GM23248 (cell line): ENCODE data around the gene AOX1. TPM values are rescaled to one million over a fixed set of nuclear protein-coding genes. Genes with fewer than 3 reads are reported as not detected.

ENCODE experiments used
- DNase-seq: peaks from one replicate; pipeline ENCODE4 v3.0.0-alpha.2; 2015
- H2AFZ ChIP-seq: fragments of 200-600 bp; sonication (generic); 2 replicates; pipeline ENCODE4 v1.6.1; 2016; ENCODE audit warnings: antibody characterized with exemption
- H3F3A ChIP-seq: fragments of 200-600 bp; sonication (generic); 2 replicates; pipeline ENCODE4 v1.6.1; 2016; ENCODE audit warnings: mild to moderate bottlenecking, antibody characterized with exemption, mixed run types; ENCODE audit not compliant: insufficient read depth
- H3K27ac ChIP-seq: fragments of 200-600 bp; sonication (generic); 2 replicates; pipeline ENCODE4 v1.5.1; 2016; ENCODE audit warnings: mild to moderate bottlenecking
- H3K27me3 ChIP-seq: fragments of 200-600 bp; sonication (generic); replicated peaks from 2 replicates; pipeline ENCODE4 v1.6.1; 2016; ENCODE audit warnings: mild to moderate bottlenecking; ENCODE audit not compliant: insufficient read depth
- H3K36me3 ChIP-seq: fragments of 200-600 bp; sonication (generic); 2 replicates; pipeline ENCODE4 v1.6.1; 2016; ENCODE audit warnings: low read depth, mild to moderate bottlenecking
- H3K4me1 ChIP-seq: fragments of 200-600 bp; sonication (generic); 2 replicates; pipeline ENCODE4 v1.6.1; 2016; ENCODE audit warnings: mild to moderate bottlenecking; ENCODE audit not compliant: insufficient read depth
- H3K4me2 ChIP-seq: fragments of 200-600 bp; sonication (generic); one replicate; pipeline ENCODE4 v1.6.1; 2016; ENCODE audit warnings: mild to moderate bottlenecking; ENCODE audit not compliant: unreplicated experiment
- H3K4me3 ChIP-seq: fragments of 200-600 bp; sonication (generic); 2 replicates; pipeline ENCODE4 v1.5.1; 2016; ENCODE audit warnings: mild to moderate bottlenecking
- H3K79me2 ChIP-seq: fragments of 200-600 bp; sonication (generic); 2 replicates; pipeline ENCODE4 v1.6.1; 2016; ENCODE audit warnings: mild to moderate bottlenecking; ENCODE audit not compliant: insufficient read depth
- H3K9ac ChIP-seq: fragments of 200-600 bp; sonication (generic); 2 replicates; pipeline ENCODE4 v1.6.1; 2016; ENCODE audit warnings: mild to moderate bottlenecking
- H3K9me2 ChIP-seq: fragments of 200-600 bp; sonication (generic); 2 replicates; pipeline ENCODE4 v1.6.1; 2016; ENCODE audit warnings: mixed run types, mild to moderate bottlenecking, moderate library complexity; ENCODE audit not compliant: insufficient read depth
- H3K9me3 ChIP-seq: fragments of 200-600 bp; sonication (generic); one replicate; pipeline ENCODE4 v1.6.1; 2017; ENCODE audit warnings: low read depth
- H4K20me1 ChIP-seq: fragments of 200-600 bp; sonication (generic); 2 replicates; pipeline ENCODE4 v1.6.0; 2016; ENCODE audit not compliant: insufficient read depth
- EZH2 ChIP-seq: fragments of 200-600 bp; sonication (generic); IDR thresholded peaks from 2 replicates; pipeline ENCODE4 v1.6.1; 2018; ENCODE audit warnings: antibody characterized with exemption, mild to moderate bottlenecking; ENCODE audit not compliant: insufficient read depth, poor library complexity, severe bottlenecking
- EZH2phosphoT487 ChIP-seq: fragments of 200-600 bp; sonication (generic); IDR thresholded peaks from 2 replicates; pipeline ENCODE4 v1.6.1; 2018; ENCODE audit warnings: antibody characterized with exemption, moderate library complexity, mild to moderate bottlenecking, low read depth; ENCODE audit not compliant: insufficient read depth
- WGBS, 2 experiments: methylation state at CpG; one replicate each; pipeline ENCODE4 v1.1.6; 2015 to 2017; ENCODE audit warnings: low lambda C conversion rate in 2 of 2, low coverage in 1 of 2; ENCODE audit errors: missing lambda C conversion rate in 2 of 2; 5-methylcytosine and 5-hydroxymethylcytosine counted together
- in situ Hi-C: fragments of 300-500 bp; cut with MboI; formaldehyde crosslinking; loops from 2 replicates; pipeline ENCODE4 v1.15.0; 2020
- polyA plus RNA-seq: library from polyadenylated mRNA; unstranded; fragments of >200 nt; fragmentation: Nextera tagmentation; extraction: Ambion mirVana; gene quantifications from 2 replicates; pipeline ENCODE4 v1.2.1, GENCODE V29; 2016
- total RNA-seq: library from RNA; depleted of rRNA; stranded (reverse); fragments of >200 nt; shearing (Covaris generic); gene quantifications from 2 replicates; pipeline ENCODE4 v1.2.3, GENCODE V29; 2014

AOX1 gene
- total and polyA plus RNA-seq, 2 experiments from 2014 or later: 18.9 to 46.0 TPM

- Histone ChIP-seq H3K27me3 (no peaks in the 10 kb centered on the region), H4K20me1 (no peaks in the 10 kb centered on the region), H3K9me3 (no peaks in the 10 kb centered on the region), H3K9me2 (no peaks in the 10 kb centered on the region; the same call in 1 of the 2 replicates), H3K36me3 (no peaks in the 10 kb centered on the region), H3K4me1 (peaks cover 16% of the 10 kb centered on the region; the same call in 1 of the 2 replicates), H3K27ac (no peak overlapping the region), H2AFZ (no peak overlapping the region), H3F3A (peaks cover 20% of the 10 kb centered on the region; the same call in 1 of the 2 replicates), H3K9ac (no peak overlapping the region), H3K4me3 (no peak overlapping the region), H3K4me2 (peak overlapping the region; percentile 30), H3K79me2 (no peaks in the 10 kb centered on the region)
- in situ Hi-C loops: no loop called here
- TF ChIP-seq EZH2phosphoT487: no peak
- no peak for TF ChIP-seq EZH2
- peak; percentile 69 for DNase-seq
These were observed 4.3 kb downstream of the AOX1 start for GRCh38 chr2:200590090-200590489.

DNA sequence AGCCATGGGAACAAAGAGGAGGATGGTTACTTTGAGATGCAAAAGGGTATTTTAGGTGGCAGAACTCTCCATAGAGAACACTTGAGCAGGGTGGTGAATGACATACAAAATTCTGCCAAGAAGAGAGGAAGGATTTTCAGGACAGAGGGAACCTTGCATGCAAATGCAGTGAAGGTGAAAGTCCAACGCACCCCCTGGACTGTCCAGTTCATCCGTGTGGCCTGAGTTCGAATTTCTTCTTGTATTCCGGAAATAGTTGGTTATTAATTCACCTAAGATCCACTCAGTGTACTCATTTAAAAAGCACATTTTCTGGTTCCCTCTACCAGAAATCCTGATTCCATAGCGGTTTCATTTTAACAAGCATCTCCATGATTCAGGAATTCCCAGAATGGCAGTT, 5.5 kb downstream of the AOX1 start:
- no peaks in the 10 kb centered on the region for H3K36me3 ChIP-seq
- H3K9me2 ChIP-seq: no peaks in the 10 kb centered on the region; the same call in 1 of the 2 replicates
- no peaks in the 10 kb centered on the region for H3K27me3 ChIP-seq
- H3K4me2 ChIP-seq: no peak overlapping the region
- no peak overlapping the region for H3K9ac ChIP-seq
- TF ChIP-seq EZH2phosphoT487 (no peak), EZH2 (no peak)
- WGBS, 2 experiments: 85% methylated on average over 5 of the region's 5 CpGs
- no peaks in the 10 kb centered on the region for H3K79me2 ChIP-seq
- no peaks in the 10 kb centered on the region for H3K9me3 ChIP-seq
- no peak overlapping the region for H2AFZ ChIP-seq
- no peak overlapping the region for H3K27ac ChIP-seq
- H3F3A ChIP-seq: peaks cover 14% of the 10 kb centered on the region; the same call in 1 of the 2 replicates
- H3K4me3 ChIP-seq: no peak overlapping the region
- peaks cover 11% of the 10 kb centered on the region; the same call in 1 of the 2 replicates for H3K4me1 ChIP-seq
- DNase-seq: no peak
- in situ Hi-C loops: no loop called here
- H4K20me1 ChIP-seq: no peaks in the 10 kb centered on the region

DNA sequence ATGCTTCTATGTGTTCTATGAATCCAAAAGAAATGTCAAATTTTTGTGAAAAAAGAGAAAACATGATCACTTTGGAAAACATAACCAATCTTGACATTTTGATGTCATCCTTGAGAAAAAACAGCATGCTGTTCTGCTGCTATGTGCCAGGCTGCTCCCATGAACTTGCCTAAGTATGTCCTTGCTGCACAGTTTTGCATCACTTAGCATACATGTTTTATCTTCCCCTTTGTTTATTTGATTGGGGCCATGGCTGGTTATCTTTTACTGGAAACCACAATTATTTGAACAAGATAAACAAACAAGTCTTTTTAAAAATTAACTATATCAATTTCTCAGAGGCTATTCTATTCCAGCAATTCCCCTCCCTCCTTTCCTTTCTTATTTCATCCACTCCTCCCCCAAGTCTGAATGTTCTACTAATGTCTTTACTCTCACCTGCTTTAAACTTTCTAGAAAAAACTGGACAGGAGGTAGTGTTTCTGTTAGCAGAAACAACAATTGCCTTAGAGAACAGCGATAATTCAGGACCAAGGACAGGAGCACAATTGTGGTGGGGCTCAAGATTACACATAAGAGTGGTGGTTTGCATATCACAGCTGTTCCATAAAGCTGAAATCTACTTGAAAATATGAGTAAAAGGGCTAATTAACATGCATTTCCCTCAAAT, 6.7 kb downstream of the AOX1 start:
- Histone ChIP-seq H3K27ac (no peak overlapping the region), H2AFZ (no peak overlapping the region), H4K20me1 (no peaks in the 10 kb centered on the region), H3K79me2 (no peaks in the 10 kb centered on the region), H3K36me3 (no peaks in the 10 kb centered on the region), H3K4me3 (no peak overlapping the region), H3F3A (peaks cover 14% of the 10 kb centered on the region; the same call in 1 of the 2 replicates), H3K27me3 (no peaks in the 10 kb centered on the region), H3K9ac (no peak overlapping the region), H3K4me1 (peaks cover 11% of the 10 kb centered on the region; the same call in 1 of the 2 replicates), H3K4me2 (no peak overlapping the region), H3K9me3 (no peaks in the 10 kb centered on the region), H3K9me2 (no peaks in the 10 kb centered on the region; the same call in 1 of the 2 replicates)
- 43 to 67% methylated on average over 1 of the region's 1 CpG for WGBS, 2 experiments
- TF ChIP-seq EZH2: no peak
- in situ Hi-C loops: no loop called here
- DNase-seq: peak; percentile 38

DNA sequence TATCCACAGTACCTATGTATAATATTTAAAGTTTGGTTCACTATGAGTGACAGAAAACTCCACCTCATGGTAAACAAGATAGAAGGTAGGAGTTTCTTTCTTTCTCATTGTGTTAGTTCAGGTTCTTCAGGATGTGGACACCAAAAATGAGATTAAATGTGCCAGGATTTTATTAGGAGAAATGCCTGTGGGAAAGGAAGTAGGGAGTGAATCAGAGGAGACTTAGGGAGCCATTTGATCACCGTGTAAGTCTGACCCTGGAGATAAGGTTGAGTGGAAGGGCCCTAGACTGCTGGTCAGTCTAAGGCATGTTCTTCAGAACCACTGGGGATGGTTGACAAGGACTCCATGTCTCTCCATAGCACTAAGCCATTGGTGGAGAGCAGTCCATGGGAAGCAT, 8.1 kb downstream of the AOX1 start:
- no peaks in the 10 kb centered on the region for H3K79me2 ChIP-seq
- H3F3A ChIP-seq: peaks cover 12% of the 10 kb centered on the region; the same call in 1 of the 2 replicates
- WGBS, 2 experiments: 67 to 75% methylated on average over 1 of the region's 1 CpG
- TF ChIP-seq EZH2phosphoT487: no peak
- TF ChIP-seq EZH2: no peak
- H3K4me3 ChIP-seq: no peak overlapping the region
- H3K4me2 ChIP-seq: no peak overlapping the region
- no peaks in the 10 kb centered on the region for H3K27me3 ChIP-seq
- no peaks in the 10 kb centered on the region for H4K20me1 ChIP-seq
- H3K4me1 ChIP-seq: peaks cover 11% of the 10 kb centered on the region; the same call in 1 of the 2 replicates
- no peak overlapping the region for H3K27ac ChIP-seq
- H3K9me2 ChIP-seq: no peaks in the 10 kb centered on the region; the same call in 1 of the 2 replicates
- in situ Hi-C loops: no loop called here
- no peaks in the 10 kb centered on the region for H3K36me3 ChIP-seq
- DNase-seq: no peak
- H3K9ac ChIP-seq: no peak overlapping the region
- H3K9me3 ChIP-seq: no peaks in the 10 kb centered on the region
- H2AFZ ChIP-seq: no peak overlapping the region
